B cell (primary cell): ENCODE results near the gene SASS6. TPM values are rescaled to one million over a fixed set of nuclear protein-coding genes. Genes with fewer than 3 reads are reported as not detected.

Experiments used
- ATAC-seq: fragments of 200-7000 bp; cut with Tn5 transposase; one replicate; pipeline ENCODE4 v1.10.0; 2021; ENCODE audit warnings: low read depth, mild to moderate bottlenecking, moderate number of reproducible peaks, moderate library complexity
- CTCF ChIA-PET: fragments of 350-600 bp; sonication (Branson Sonifier 250); formaldehyde crosslinking; loops from one replicate; lab custom pipeline; 2021; ENCODE audit warnings: antibody characterized with exemption, inconsistent platforms; lab: Charles Lee
- POLR2A ChIA-PET: fragments of 350-600 bp; sonication (Branson Sonifier 250); formaldehyde crosslinking; loops from one replicate; lab custom pipeline; 2021; ENCODE audit warnings: antibody characterized with exemption; lab: Charles Lee
- DNase-seq: peaks from one replicate; pipeline ENCODE4 v3.0.0; 2013
- H2AFZ ChIP-seq: 2 replicates; pipeline ENCODE4 v1.6.1; 2012; ENCODE audit warnings: mild to moderate bottlenecking, low read depth, low read length; ENCODE audit not compliant: insufficient read depth, poor library complexity, severe bottlenecking
- H3K27ac ChIP-seq, 2 donors: 1 replicate in 1 of 2; 2 replicates in 1 of 2; pipeline ENCODE4 v1.5.1; 2012 to 2013; ENCODE audit warnings: low read length in 2 of 2, mild to moderate bottlenecking in 2 of 2, moderate library complexity in 1 of 2
- H3K27me3 ChIP-seq, 4 experiments: fragments of 200-600 bp in 1 of 4; sonication (generic) in 1 of 4; replicated peaks in 1 of 4; 1 replicate in 2 of 4; 2 replicates in 2 of 4; pipeline versions ENCODE4 v1.6.1 to v1.7.0; 2013 to 2016; ENCODE audit warnings: low read length in 3 of 4, mild to moderate bottlenecking in 2 of 4, mixed read lengths in 1 of 4, moderate library complexity in 1 of 4; ENCODE audit not compliant: insufficient read depth in 4 of 4, control insufficient read depth in 3 of 4; ENCODE audit errors: control extremely low read depth in 1 of 4
- H3K36me3 ChIP-seq, 2 experiments: replicated peaks in 1 of 2; 1 replicate in 1 of 2; 2 replicates in 1 of 2; pipeline versions ENCODE4 v1.6.1 to v1.7.1; 2013; ENCODE audit warnings: low read length in 1 of 2; ENCODE audit not compliant: insufficient read depth in 2 of 2, control insufficient read depth in 1 of 2; ENCODE audit errors: control extremely low read depth in 1 of 2, extremely low read depth in 1 of 2
- H3K4me1 ChIP-seq, 2 donors: fragments of 200-600 bp in 1 of 2; sonication (generic) in 1 of 2; 1 replicate in 1 of 2; 2 replicates in 1 of 2; pipeline versions ENCODE4 v1.5.1 to v1.6.1; 2013 to 2017; ENCODE audit warnings: low read length in 2 of 2; ENCODE audit not compliant: control insufficient read depth in 2 of 2, insufficient read depth in 2 of 2
- H3K4me2 ChIP-seq: replicated peaks from 2 replicates; pipeline ENCODE3; 2012; ENCODE audit warnings: mild to moderate bottlenecking, low read depth, low read length; ENCODE audit not compliant: poor library complexity, severe bottlenecking
- H3K4me3 ChIP-seq, 5 experiments: fragments of 200-600 bp in 1 of 5; sonication (generic) in 1 of 5; 1 replicate in 3 of 5; 2 replicates in 2 of 5; pipeline versions ENCODE4 v1.5.1 to v1.7.0; 2011 to 2016; ENCODE audit warnings: low read length in 4 of 5, mild to moderate bottlenecking in 4 of 5, low read depth in 2 of 5, control low read depth in 1 of 5, moderate library complexity in 1 of 5; ENCODE audit not compliant: insufficient read depth in 1 of 5; ENCODE audit errors: control extremely low read depth in 1 of 5, extremely low read depth in 1 of 5
- H3K79me2 ChIP-seq: fragments of 200-600 bp; sonication (generic); one replicate; pipeline ENCODE4 v1.6.0; 2016; ENCODE audit warnings: low read length; ENCODE audit not compliant: control insufficient read depth, insufficient read depth
- H3K9ac ChIP-seq: fragments of 200-600 bp; sonication (generic); 2 replicates; pipeline ENCODE4 v1.6.1; 2017; ENCODE audit warnings: mild to moderate bottlenecking, low read length, moderate library complexity
- H3K9me3 ChIP-seq, 3 donors: one replicate each; pipeline versions ENCODE4 v1.6.1 to v1.7.1; 2013; ENCODE audit warnings: low read length in 2 of 3; ENCODE audit not compliant: control insufficient read depth in 2 of 3, insufficient read depth in 1 of 3; ENCODE audit errors: control extremely low read depth in 1 of 3
- H4K20me1 ChIP-seq: 2 replicates; pipeline ENCODE4 v1.6.0; 2012; ENCODE audit warnings: mild to moderate bottlenecking, low read length; ENCODE audit not compliant: insufficient read depth, control insufficient read depth, poor library complexity, severe bottlenecking
- H3K27ac Mint-ChIP-seq: one replicate; pipeline ENCODE4 v1.8.0; 2021; ENCODE audit warnings: mixed read lengths
- H3K27me3 Mint-ChIP-seq: one replicate; pipeline ENCODE4 v1.8.0; 2021; ENCODE audit warnings: mixed read lengths
- H3K4me1 Mint-ChIP-seq: one replicate; pipeline ENCODE4 v1.8.0; 2021; ENCODE audit warnings: mixed read lengths
- H3K4me3 Mint-ChIP-seq: one replicate; pipeline ENCODE4 v1.8.0; 2021; ENCODE audit warnings: mixed read lengths
- H3K9me3 Mint-ChIP-seq: one replicate; pipeline ENCODE4 v1.8.0; 2022; ENCODE audit warnings: mixed read lengths; ENCODE audit not compliant: insufficient read depth
- EZH2 ChIP-seq: IDR thresholded peaks from 2 replicates; pipeline ENCODE4 v1.6.1; 2012; ENCODE audit warnings: borderline replicate concordance, low read depth, mild to moderate bottlenecking, moderate library complexity, low read length; ENCODE audit not compliant: insufficient read depth, poor library complexity, severe bottlenecking
- WGBS: methylation state at CpG from one replicate; pipeline ENCODE4 v1.1.5; 2013; ENCODE audit warnings: missing lambda C conversion rate; ENCODE audit not compliant: insufficient coverage; 5-methylcytosine and 5-hydroxymethylcytosine counted together
- intact Hi-C: fragments of 100-400 bp; cut with micrococcal nuclease; formaldehyde crosslinking; loops from one replicate; pipeline ENCODE4 v1.10.0; 2022
- polyA plus RNA-seq: library from polyadenylated mRNA; depleted of rRNA; stranded (reverse); fragments of >200 nt; gene quantifications from 2 replicates; pipeline ENCODE4 v1.2.3, GENCODE V29; 2012
- total RNA-seq, 2 donors: library from RNA; stranded (reverse); fragments of 120-200 nt in 1 of 2; gene quantifications; 1 replicate in 1 of 2; 2 replicates in 1 of 2; pipeline versions ENCODE4 v1.2.3 to v1.2.4, GENCODE V29; 2013 to 2022
- TF ChIP-seq, protein P1 (sequence below): fragments of 200-600 bp; IDR thresholded peaks from one replicate; pipeline ENCODE4 v1.8.0; 2022; ENCODE audit warnings: antibody characterized with exemption, mild to moderate bottlenecking

SASS6 gene
- total and polyA plus RNA-seq, 2 donors (not counting 1 experiment from before 2014, with no cell fraction given) = 1.1 to 7.0 TPM

DNA sequence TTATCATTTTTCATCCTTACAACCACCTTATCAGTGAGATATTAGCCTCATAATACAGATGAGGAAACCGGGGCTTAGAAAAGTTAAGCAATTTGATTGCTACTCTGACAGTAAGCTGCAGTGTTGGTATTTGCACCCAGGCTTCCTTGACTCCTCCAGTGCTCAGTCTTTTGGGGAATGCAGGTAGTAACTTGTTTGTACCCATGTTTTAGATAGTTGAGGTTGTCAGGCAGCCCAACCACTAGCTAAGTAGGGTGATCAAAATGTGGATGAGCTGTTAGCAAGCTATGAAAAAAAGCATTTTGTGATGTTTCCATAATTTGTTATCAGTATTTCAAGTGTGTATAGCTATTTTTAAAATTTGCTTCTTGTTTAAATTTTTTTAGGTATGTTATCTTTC, 80.8 kb downstream of the SASS6 start:
- Histone ChIP-seq H3K4me1 (peaks cover 18 to 19% of the 10 kb centered on the region in 2 donors), H3K9ac (no peak overlapping the region), H2AFZ (no peak overlapping the region), H4K20me1 (peaks cover 33% of the 10 kb centered on the region), H3K27ac (no peak overlapping the region), H3K4me3 (no peak overlapping the region), H3K4me2 (no peak overlapping the region), H3K27me3 (no peaks in the 10 kb centered on the region), H3K79me2 (peaks cover 96% of the 10 kb centered on the region), H3K9me3 (no peaks in the 10 kb centered on the region), H3K36me3 (peaks cover 2 to 6% of the 10 kb centered on the region in 2 experiments)
- Mint-ChIP-seq H3K4me1 (peaks cover 34% of the 10 kb centered on the region), H3K4me3 (no peak overlapping the region), H3K27me3 (no peaks in the 10 kb centered on the region), H3K27ac (no peak overlapping the region), H3K9me3 (no peaks in the 10 kb centered on the region)
- intact Hi-C loops = no loop called here
- ATAC-seq (no peak), DNase-seq (no peak)
- ChIA-PET POLR2A (no interaction called here), CTCF (interaction anchor here (1.2 kb wide), 1 partner anchor 407 kb away, joined by 5 read pairs; no protein-coding TSS in a partner anchor)
- WGBS = no CpG with 5 or more reads among the region's 1 CpG
- TF ChIP-seq, protein P1, sequence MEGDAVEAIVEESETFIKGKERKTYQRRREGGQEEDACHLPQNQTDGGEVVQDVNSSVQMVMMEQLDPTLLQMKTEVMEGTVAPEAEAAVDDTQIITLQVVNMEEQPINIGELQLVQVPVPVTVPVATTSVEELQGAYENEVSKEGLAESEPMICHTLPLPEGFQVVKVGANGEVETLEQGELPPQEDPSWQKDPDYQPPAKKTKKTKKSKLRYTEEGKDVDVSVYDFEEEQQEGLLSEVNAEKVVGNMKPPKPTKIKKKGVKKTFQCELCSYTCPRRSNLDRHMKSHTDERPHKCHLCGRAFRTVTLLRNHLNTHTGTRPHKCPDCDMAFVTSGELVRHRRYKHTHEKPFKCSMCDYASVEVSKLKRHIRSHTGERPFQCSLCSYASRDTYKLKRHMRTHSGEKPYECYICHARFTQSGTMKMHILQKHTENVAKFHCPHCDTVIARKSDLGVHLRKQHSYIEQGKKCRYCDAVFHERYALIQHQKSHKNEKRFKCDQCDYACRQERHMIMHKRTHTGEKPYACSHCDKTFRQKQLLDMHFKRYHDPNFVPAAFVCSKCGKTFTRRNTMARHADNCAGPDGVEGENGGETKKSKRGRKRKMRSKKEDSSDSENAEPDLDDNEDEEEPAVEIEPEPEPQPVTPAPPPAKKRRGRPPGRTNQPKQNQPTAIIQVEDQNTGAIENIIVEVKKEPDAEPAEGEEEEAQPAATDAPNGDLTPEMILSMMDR = no peak
- TF ChIP-seq EZH2 = no peak

DNA sequence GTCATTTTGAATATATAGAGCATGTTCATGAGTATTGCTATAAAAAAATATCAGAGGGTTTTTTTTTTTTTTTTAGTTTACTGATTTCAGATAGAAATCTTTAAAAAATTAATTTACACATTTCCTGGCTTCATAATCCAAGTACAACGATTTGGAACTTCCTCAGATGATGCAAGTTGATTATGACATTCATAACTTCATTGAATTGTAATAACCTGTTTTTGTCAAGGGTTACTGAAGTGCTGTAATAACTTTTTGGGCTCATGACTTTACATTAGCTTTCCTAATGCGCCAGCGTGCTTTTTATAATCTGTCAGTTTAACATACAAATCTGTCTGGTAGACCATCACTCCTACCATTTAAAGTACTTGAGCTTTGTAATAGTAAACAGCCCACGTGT, 81.3 kb downstream of the SASS6 start:
- intact Hi-C loops = no loop called here
- ATAC-seq = no peak
- Histone ChIP-seq H3K79me2 (peaks cover 96% of the 10 kb centered on the region), H3K36me3 (peaks cover 2 to 6% of the 10 kb centered on the region in 2 experiments), H4K20me1 (peaks cover 33% of the 10 kb centered on the region), H3K4me1 (peaks cover 19 to 24% of the 10 kb centered on the region in 2 donors), H3K4me3 (no peak overlapping the region), H3K9me3 (no peaks in the 10 kb centered on the region), H3K4me2 (no peak overlapping the region), H3K9ac (no peak overlapping the region), H2AFZ (no peak overlapping the region), H3K27me3 (no peaks in the 10 kb centered on the region), H3K27ac (no peak overlapping the region)
- no peak overlapping the region for H3K27ac Mint-ChIP-seq
- WGBS = no CpG with 5 or more reads among the region's 4 CpGs
- ChIA-PET CTCF (interaction anchor here (1.2 kb wide), 1 partner anchor 408 kb away, joined by 5 read pairs; no protein-coding TSS in a partner anchor), POLR2A (no interaction called here)
- no peak overlapping the region for H3K4me3 Mint-ChIP-seq
- no peaks in the 10 kb centered on the region for H3K9me3 Mint-ChIP-seq
- no peak for DNase-seq
- TF ChIP-seq, protein P1 = no peak
- TF ChIP-seq EZH2 = no peak
- H3K4me1 Mint-ChIP-seq = peaks cover 39% of the 10 kb centered on the region
- H3K27me3 Mint-ChIP-seq = no peaks in the 10 kb centered on the region
